Common myeloid progenitor, CD34-positive (primary cell): ENCODE data around the gene EYA4.
A peak's percentile ranks its signal among the peaks of the same experiment; 100 is the strongest.

Experiments used
- CTCF ChIA-PET: fragments of 350-600 bp; sonication (Branson Sonifier 250); formaldehyde crosslinking; loops from one replicate; lab custom pipeline; 2021; ENCODE audit warnings: antibody characterized with exemption; lab: Charles Lee
- POLR2A ChIA-PET: fragments of 350-600 bp; sonication (Branson Sonifier 250); formaldehyde crosslinking; loops from one replicate; lab custom pipeline; 2021; ENCODE audit warnings: antibody characterized with exemption; lab: Charles Lee
- DNase-seq, 3 donors: peaks; one replicate each; pipeline versions ENCODE4 v3.0.0 to v3.0.0-alpha.2; 2013
- H3K27ac ChIP-seq, 2 experiments: 1 replicate in 1 of 2; 2 replicates in 1 of 2; pipeline ENCODE4 v1.7.0; 2013; ENCODE audit warnings: inconsistent platforms in 2 of 2, low read length in 2 of 2, mild to moderate bottlenecking in 2 of 2, low read depth in 1 of 2, moderate library complexity in 1 of 2; ENCODE audit not compliant: severe bottlenecking in 2 of 2, insufficient read depth in 1 of 2, poor library complexity in 1 of 2
- H3K27me3 ChIP-seq, 5 experiments: replicated peaks in 2 of 5; 1 replicate in 3 of 5; 2 replicates in 2 of 5; pipeline versions ENCODE4 v1.6.1 to v1.7.0; 2013; ENCODE audit warnings: low read length in 4 of 5, mild to moderate bottlenecking in 2 of 5, moderate library complexity in 2 of 5, inconsistent platforms in 1 of 5; ENCODE audit not compliant: insufficient read depth in 5 of 5, control insufficient read depth in 4 of 5
- H3K36me3 ChIP-seq, 4 experiments: 1 replicate in 2 of 4; 2 replicates in 2 of 4; pipeline versions ENCODE4 v1.6.1 to v1.7.0; 2013; ENCODE audit warnings: low read length in 3 of 4, control low read depth in 1 of 4, mild to moderate bottlenecking in 1 of 4; ENCODE audit not compliant: control insufficient read depth in 4 of 4, insufficient read depth in 4 of 4
- H3K4me1 ChIP-seq, 4 experiments: 1 replicate in 3 of 4; 2 replicates in 1 of 4; pipeline versions ENCODE4 v1.6.1 to v1.7.1; 2013; ENCODE audit warnings: low read length in 3 of 4, mild to moderate bottlenecking in 3 of 4, control low read depth in 1 of 4, inconsistent platforms in 1 of 4, moderate library complexity in 1 of 4; ENCODE audit not compliant: control insufficient read depth in 4 of 4, insufficient read depth in 4 of 4; ENCODE audit errors: control extremely low read depth in 1 of 4
- H3K4me3 ChIP-seq, 7 experiments: 1 replicate in 4 of 7; 2 replicates in 3 of 7; pipeline versions ENCODE4 v1.5.1 to v1.7.0; 2013; ENCODE audit warnings: mild to moderate bottlenecking in 7 of 7, low read length in 6 of 7, moderate library complexity in 6 of 7, inconsistent platforms in 2 of 7, low read depth in 2 of 7, control low read depth in 1 of 7; ENCODE audit not compliant: insufficient read depth in 4 of 7, control insufficient read depth in 1 of 7; ENCODE audit errors: extremely low read depth in 1 of 7
- H3K9me3 ChIP-seq, 5 experiments: 1 replicate in 4 of 5; 2 replicates in 1 of 5; pipeline versions ENCODE4 v1.6.1 to v1.7.1; 2013; ENCODE audit warnings: low read length in 4 of 5, mild to moderate bottlenecking in 2 of 5, inconsistent platforms in 1 of 5, low read depth in 1 of 5, moderate library complexity in 1 of 5; ENCODE audit not compliant: control insufficient read depth in 4 of 5, insufficient read depth in 2 of 5; ENCODE audit errors: control extremely low read depth in 1 of 5
- WGBS: methylation state at CpG from one replicate; pipeline ENCODE4 v1.1.5; 2013; ENCODE audit not compliant: insufficient coverage; 5-methylcytosine and 5-hydroxymethylcytosine counted together

The EYA4 gene

GRCh38 chr6:133266186-133266585, 25.0 kb downstream of the EYA4 start:
- ChIA-PET POLR2A (no interaction called here), CTCF (no interaction called here)
- Histone ChIP-seq H3K4me3 (no peak overlapping the region), H3K4me1 (no peaks in the 10 kb centered on the region), H3K9me3 (no peaks in the 10 kb centered on the region), H3K27me3 (peaks cover 0 to 5% (median 2%) of the 10 kb centered on the region in 5 experiments), H3K27ac (no peak overlapping the region), H3K36me3 (no peaks in the 10 kb centered on the region)
- WGBS, result no CpG with 5 or more reads among the region's 2 CpGs
- no peak for DNase-seq

GRCh38 chr6:133268621-133269020, 27.5 kb downstream of the EYA4 start:
- no peak for DNase-seq
- 98% methylated on average over 4 of the region's 5 CpGs for WGBS
- CTCF ChIA-PET, result no interaction called here
- H3K27ac ChIP-seq, result no peak overlapping the region
- no peaks in the 10 kb centered on the region for H3K9me3 ChIP-seq
- H3K4me1 ChIP-seq, result no peaks in the 10 kb centered on the region
- POLR2A ChIA-PET, result no interaction called here
- no peaks in the 10 kb centered on the region for H3K36me3 ChIP-seq
- H3K27me3 ChIP-seq, result peaks cover 0 to 2% (median 2%) of the 10 kb centered on the region in 5 experiments
- no peak overlapping the region for H3K4me3 ChIP-seq

- H3K27ac ChIP-seq, result no peak overlapping the region
- ChIA-PET POLR2A (no interaction called here), CTCF (no interaction called here)
- no peaks in the 10 kb centered on the region for H3K4me1 ChIP-seq
- peaks cover 0 to 7% (median 0%) of the 10 kb centered on the region in 5 experiments for H3K27me3 ChIP-seq
- H3K9me3 ChIP-seq, result no peaks in the 10 kb centered on the region
- H3K36me3 ChIP-seq, result no peaks in the 10 kb centered on the region
- 71% methylated on average over 1 of the region's 4 CpGs for WGBS
- no peak for DNase-seq
- H3K4me3 ChIP-seq, result no peak overlapping the region
Measured at GRCh38 chr6:133274813-133275212, 33.7 kb downstream of the EYA4 start.

GRCh38 chr6:133275213-133275612, 34.1 kb downstream of the EYA4 start:
- WGBS, result 100% methylated on average over 1 of the region's 6 CpGs
- no peaks in the 10 kb centered on the region for H3K4me1 ChIP-seq
- no peak overlapping the region for H3K4me3 ChIP-seq
- H3K36me3 ChIP-seq, result no peaks in the 10 kb centered on the region
- no peak for DNase-seq
- no peaks in the 10 kb centered on the region for H3K9me3 ChIP-seq
- ChIA-PET CTCF (no interaction called here), POLR2A (no interaction called here)
- H3K27me3 ChIP-seq, result peaks cover 0 to 7% (median 0%) of the 10 kb centered on the region in 5 experiments
- no peak overlapping the region for H3K27ac ChIP-seq

- peaks cover 0 to 7% (median 0%) of the 10 kb centered on the region in 5 experiments for H3K27me3 ChIP-seq
- POLR2A ChIA-PET, result no interaction called here
- H3K27ac ChIP-seq, result no peak overlapping the region
- H3K9me3 ChIP-seq, result no peaks in the 10 kb centered on the region
- CTCF ChIA-PET, result no interaction called here
- no peaks in the 10 kb centered on the region for H3K36me3 ChIP-seq
- H3K4me3 ChIP-seq, result no peak overlapping the region
- no peaks in the 10 kb centered on the region for H3K4me1 ChIP-seq
- WGBS, result 100% methylated on average over 1 of the region's 2 CpGs
- no peak for DNase-seq
Measured at GRCh38 chr6:133277228-133277899, 36.2 kb downstream of the EYA4 start.

GRCh38 chr6:133277900-133278545, 36.9 kb downstream of the EYA4 start:
- Histone ChIP-seq H3K9me3 (no peaks in the 10 kb centered on the region), H3K36me3 (no peaks in the 10 kb centered on the region), H3K27me3 (peaks cover 0 to 7% (median 0%) of the 10 kb centered on the region in 5 experiments), H3K4me3 (no peak overlapping the region), H3K27ac (no peak overlapping the region), H3K4me1 (no peaks in the 10 kb centered on the region)
- no peak for DNase-seq
- ChIA-PET POLR2A (no interaction called here), CTCF (no interaction called here)
- WGBS, result 100% methylated on average over 1 of the region's 4 CpGs

GRCh38 chr6:133286765-133287164, 45.6 kb downstream of the EYA4 start:
- Histone ChIP-seq H3K4me3 (no peak overlapping the region), H3K9me3 (no peaks in the 10 kb centered on the region), H3K4me1 (no peaks in the 10 kb centered on the region), H3K27me3 (peaks cover 0 to 2% (median 0%) of the 10 kb centered on the region in 5 experiments), H3K27ac (no peak overlapping the region), H3K36me3 (no peaks in the 10 kb centered on the region)
- ChIA-PET CTCF (no interaction called here), POLR2A (no interaction called here)
- no CpG with 5 or more reads among the region's 1 CpG for WGBS
- DNase-seq, result peak in 2 of 3 donors; percentile 4
